CD4-positive, alpha-beta T cell treated with Interleukin-17A for 4 hours (primary cell): ENCODE measurements around the gene LIN28A.
A peak's percentile ranks its signal among the peaks of the same experiment; 100 is the strongest.

ENCODE experiments used
- DNase-seq: peaks from one replicate; pipeline ENCODE4 v3.0.0-alpha.2; 2020; ENCODE audit warnings: mixed read lengths

Gene LIN28A

GRCh38 chr1:26438041-26438440 lies 27.4 kb downstream of the LIN28A start:
- DNase-seq, result no peak

- no peak for DNase-seq
These were observed 29.6 kb downstream of the LIN28A start for GRCh38 chr1:26440259-26440658.

- no peak for DNase-seq
These were observed 39.3 kb downstream of the LIN28A start for GRCh38 chr1:26449868-26450267.

GRCh38 chr1:26450908-26451307 lies 40.3 kb downstream of the LIN28A start:
- no peak for DNase-seq

GRCh38 chr1:26452459-26453183 lies 42.0 kb downstream of the LIN28A start:
- no peak for DNase-seq

- no peak for DNase-seq
These were observed 48.5 kb downstream of the LIN28A start for GRCh38 chr1:26459148-26459547.

- no peak for DNase-seq
These were observed 49.0 kb downstream of the LIN28A start for GRCh38 chr1:26459573-26460031.

GRCh38 chr1:26468911-26469310 lies 58.3 kb downstream of the LIN28A start:
- no peak for DNase-seq

- DNase-seq, result no peak
These were observed 58.9 kb downstream of the LIN28A start for GRCh38 chr1:26469558-26469957.

- no peak for DNase-seq
These were observed 60.4 kb downstream of the LIN28A start for GRCh38 chr1:26470878-26471497.

GRCh38 chr1:26471498-26472319 lies 61.1 kb downstream of the LIN28A start:
- DNase-seq, result peak; percentile 50

- peak; percentile 93 for DNase-seq
These were observed 61.8 kb downstream of the LIN28A start, which contains the start of gene HMGN2 for GRCh38 chr1:26472320-26472900. HMGN2 (plus strand) TSS chr1:26472440; CDS start chr1:26472613, 173 bp downstream.

GRCh38 chr1:26472901-26473845 lies 62.6 kb downstream of the LIN28A start:
- peak; percentile 98 for DNase-seq

- DNase-seq, result no peak
These were observed 64.2 kb downstream of the LIN28A start for GRCh38 chr1:26474818-26475217.

GRCh38 chr1:26475989-26476388 lies 65.4 kb downstream of the LIN28A start:
- no peak for DNase-seq

- DNase-seq, result no peak
These were observed 66.3 kb downstream of the LIN28A start for GRCh38 chr1:26476958-26477357.

- no peak for DNase-seq
These were observed 67.0 kb downstream of the LIN28A start for GRCh38 chr1:26477446-26478152.

GRCh38 chr1:26478159-26478558 lies 67.5 kb downstream of the LIN28A start:
- DNase-seq, result no peak

GRCh38 chr1:26478988-26479387 lies 68.4 kb downstream of the LIN28A start:
- no peak for DNase-seq
